ENCODE measurements around the gene GPR61. TPM values are rescaled to one million over a fixed set of nuclear protein-coding genes. Genes with fewer than 3 reads are reported as not detected.

GPR61 gene
- total and polyA plus RNA-seq, 9 of the 15 experiments (the other 6 are each of a cell fraction or from before 2014, with no cell fraction given), result 0.04 to 1.1 (median 0.25) TPM; not detected in 4

DNA sequence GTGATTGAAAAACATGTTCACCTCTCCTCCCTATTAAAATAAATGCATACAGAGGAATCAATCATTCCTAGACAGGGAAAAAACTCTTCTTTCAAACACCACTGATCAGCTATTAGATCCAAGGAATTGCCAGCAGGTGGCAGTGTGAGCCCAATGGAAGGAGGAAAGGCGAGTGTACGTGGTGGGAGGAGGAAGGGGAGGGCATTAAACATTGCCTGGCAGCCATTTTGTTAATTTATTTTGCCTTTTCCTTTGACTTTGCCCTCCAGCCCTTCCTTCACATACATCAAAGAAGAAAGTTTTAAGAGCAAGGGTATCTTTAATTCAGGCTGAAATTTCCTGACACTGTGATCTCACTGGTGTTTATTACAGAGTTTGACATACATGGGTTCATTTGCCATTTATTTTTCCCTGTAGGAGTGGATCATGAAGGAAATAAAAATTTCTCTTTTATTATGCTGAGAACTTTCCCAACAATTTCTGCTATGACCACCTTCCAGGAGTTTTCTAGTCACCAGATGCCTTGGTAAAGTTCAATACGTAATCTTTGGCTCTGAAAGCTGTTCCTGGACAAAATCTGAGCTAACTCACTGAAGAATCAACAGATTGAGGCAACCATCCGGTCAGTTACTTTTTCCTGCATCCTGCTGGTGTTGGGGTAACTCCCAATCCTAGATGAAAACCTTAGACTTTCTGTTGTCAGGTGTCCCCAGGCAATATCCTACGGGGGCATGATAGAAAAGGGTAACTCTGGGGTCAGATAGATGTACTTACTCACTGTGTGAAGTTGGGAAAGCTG, 6.8 kb downstream of the GPR61 start (continued):
- TF ChIP-seq BACH1 (tag; IDR thresholded peaks at IDR 0.05) (peak; percentile 53; the same call in 1 of the 2 replicates), CBX3 (IDR thresholded peaks at IDR 0.05; ENCODE audit: borderline replicate concordance in 1 of 2, low read length in 2 of 2) (no peak), BRD9 (IDR thresholded peaks at IDR 0.05; ENCODE audit: low read depth, partially characterized antibody) (peak; percentile 85), NR2C1 (IDR thresholded peaks at IDR 0.05) (peak; percentile 21; the same call in 1 of the 2 replicates), NR2C1 (tag; IDR thresholded peaks at IDR 0.05) (no peak), KLF6 (CRISPR knock-in tag; IDR thresholded peaks at IDR 0.05; ENCODE audit: borderline replicate concordance) (peak; percentile 45; the same call in 1 of the 2 replicates), MCM5 (IDR thresholded peaks at IDR 0.05; ENCODE audit: low read depth) (no peak), BRD4 (IDR thresholded peaks at IDR 0.05) (0 out of 2 replicates have a peak, but pooled peaks have one; percentile 21), NONO (IDR thresholded peaks at IDR 0.05; ENCODE audit: low read depth in 2 of 2, low read length in 1 of 2) (0 out of 4 replicates have a peak, but pooled peaks of 1 of the 2 experiments have one; percentile 1), JUN (IDR thresholded peaks at IDR 0.05; ENCODE audit: borderline replicate concordance, low read depth, low read length) (0 out of 2 replicates have a peak, but pooled peaks have one; percentile 54), JUN (CRISPR knock-in tag; IDR thresholded peaks at IDR 0.05; ENCODE audit: borderline replicate concordance) (no peak), HDAC1 (IDR thresholded peaks at IDR 0.05) (0 out of 4 replicates have a peak, but pooled peaks of 1 of the 2 experiments have one; percentile 11), ZC3H11A (IDR thresholded peaks at IDR 0.05; ENCODE audit: low read depth, low read length) (peak; percentile 88), ZNF316 (IDR thresholded peaks at IDR 0.05) (no peak), CC2D1A (IDR thresholded peaks at IDR 0.05) (peak; percentile 84), ZNF282 (CRISPR knock-in tag; IDR thresholded peaks at IDR 0.05) (no peak), TEAD4 (IDR thresholded peaks at IDR 0.05; ENCODE audit: low read length) (peak; percentile 45; the same call in 1 of the 2 replicates), TEAD4 (CRISPR knock-in tag; IDR thresholded peaks at IDR 0.05; ENCODE audit: borderline replicate concordance) (no peak)
- TF ChIP-seq, protein P1, sequence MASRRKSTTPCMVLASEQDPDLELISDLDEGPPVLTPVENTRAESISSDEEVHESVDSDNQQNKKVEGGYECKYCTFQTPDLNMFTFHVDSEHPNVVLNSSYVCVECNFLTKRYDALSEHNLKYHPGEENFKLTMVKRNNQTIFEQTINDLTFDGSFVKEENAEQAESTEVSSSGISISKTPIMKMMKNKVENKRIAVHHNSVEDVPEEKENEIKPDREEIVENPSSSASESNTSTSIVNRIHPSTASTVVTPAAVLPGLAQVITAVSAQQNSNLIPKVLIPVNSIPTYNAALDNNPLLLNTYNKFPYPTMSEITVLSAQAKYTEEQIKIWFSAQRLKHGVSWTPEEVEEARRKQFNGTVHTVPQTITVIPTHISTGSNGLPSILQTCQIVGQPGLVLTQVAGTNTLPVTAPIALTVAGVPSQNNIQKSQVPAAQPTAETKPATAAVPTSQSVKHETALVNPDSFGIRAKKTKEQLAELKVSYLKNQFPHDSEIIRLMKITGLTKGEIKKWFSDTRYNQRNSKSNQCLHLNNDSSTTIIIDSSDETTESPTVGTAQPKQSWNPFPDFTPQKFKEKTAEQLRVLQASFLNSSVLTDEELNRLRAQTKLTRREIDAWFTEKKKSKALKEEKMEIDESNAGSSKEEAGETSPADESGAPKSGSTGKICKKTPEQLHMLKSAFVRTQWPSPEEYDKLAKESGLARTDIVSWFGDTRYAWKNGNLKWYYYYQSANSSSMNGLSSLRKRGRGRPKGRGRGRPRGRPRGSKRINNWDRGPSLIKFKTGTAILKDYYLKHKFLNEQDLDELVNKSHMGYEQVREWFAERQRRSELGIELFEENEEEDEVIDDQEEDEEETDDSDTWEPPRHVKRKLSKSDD (conservative IDR thresholded peaks at IDR 0.05; ENCODE audit: low read length), result peak; percentile 79; the same call in 1 of the 2 replicates
- TF ChIP-seq, protein P2, sequence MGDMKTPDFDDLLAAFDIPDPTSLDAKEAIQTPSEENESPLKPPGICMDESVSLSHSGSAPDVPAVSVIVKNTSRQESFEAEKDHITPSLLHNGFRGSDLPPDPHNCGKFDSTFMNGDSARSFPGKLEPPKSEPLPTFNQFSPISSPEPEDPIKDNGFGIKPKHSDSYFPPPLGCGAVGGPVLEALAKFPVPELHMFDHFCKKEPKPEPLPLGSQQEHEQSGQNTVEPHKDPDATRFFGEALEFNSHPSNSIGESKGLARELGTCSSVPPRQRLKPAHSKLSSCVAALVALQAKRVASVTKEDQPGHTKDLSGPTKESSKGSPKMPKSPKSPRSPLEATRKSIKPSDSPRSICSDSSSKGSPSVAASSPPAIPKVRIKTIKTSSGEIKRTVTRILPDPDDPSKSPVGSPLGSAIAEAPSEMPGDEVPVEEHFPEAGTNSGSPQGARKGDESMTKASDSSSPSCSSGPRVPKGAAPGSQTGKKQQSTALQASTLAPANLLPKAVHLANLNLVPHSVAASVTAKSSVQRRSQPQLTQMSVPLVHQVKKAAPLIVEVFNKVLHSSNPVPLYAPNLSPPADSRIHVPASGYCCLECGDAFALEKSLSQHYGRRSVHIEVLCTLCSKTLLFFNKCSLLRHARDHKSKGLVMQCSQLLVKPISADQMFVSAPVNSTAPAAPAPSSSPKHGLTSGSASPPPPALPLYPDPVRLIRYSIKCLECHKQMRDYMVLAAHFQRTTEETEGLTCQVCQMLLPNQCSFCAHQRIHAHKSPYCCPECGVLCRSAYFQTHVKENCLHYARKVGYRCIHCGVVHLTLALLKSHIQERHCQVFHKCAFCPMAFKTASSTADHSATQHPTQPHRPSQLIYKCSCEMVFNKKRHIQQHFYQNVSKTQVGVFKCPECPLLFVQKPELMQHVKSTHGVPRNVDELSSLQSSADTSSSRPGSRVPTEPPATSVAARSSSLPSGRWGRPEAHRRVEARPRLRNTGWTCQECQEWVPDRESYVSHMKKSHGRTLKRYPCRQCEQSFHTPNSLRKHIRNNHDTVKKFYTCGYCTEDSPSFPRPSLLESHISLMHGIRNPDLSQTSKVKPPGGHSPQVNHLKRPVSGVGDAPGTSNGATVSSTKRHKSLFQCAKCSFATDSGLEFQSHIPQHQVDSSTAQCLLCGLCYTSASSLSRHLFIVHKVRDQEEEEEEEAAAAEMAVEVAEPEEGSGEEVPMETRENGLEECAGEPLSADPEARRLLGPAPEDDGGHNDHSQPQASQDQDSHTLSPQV (IDR thresholded peaks at IDR 0.05), result peak; percentile 75
- TF ChIP-seq, protein P3, sequence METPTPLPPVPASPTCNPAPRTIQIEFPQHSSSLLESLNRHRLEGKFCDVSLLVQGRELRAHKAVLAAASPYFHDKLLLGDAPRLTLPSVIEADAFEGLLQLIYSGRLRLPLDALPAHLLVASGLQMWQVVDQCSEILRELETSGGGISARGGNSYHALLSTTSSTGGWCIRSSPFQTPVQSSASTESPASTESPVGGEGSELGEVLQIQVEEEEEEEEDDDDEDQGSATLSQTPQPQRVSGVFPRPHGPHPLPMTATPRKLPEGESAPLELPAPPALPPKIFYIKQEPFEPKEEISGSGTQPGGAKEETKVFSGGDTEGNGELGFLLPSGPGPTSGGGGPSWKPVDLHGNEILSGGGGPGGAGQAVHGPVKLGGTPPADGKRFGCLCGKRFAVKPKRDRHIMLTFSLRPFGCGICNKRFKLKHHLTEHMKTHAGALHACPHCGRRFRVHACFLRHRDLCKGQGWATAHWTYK (CRISPR knock-in tag; IDR thresholded peaks at IDR 0.05), result peak; percentile 85

Data from K562 (cell line).